Panc1 (cell line): ENCODE results near the gene SLX9. TPM values are rescaled to one million over a fixed set of nuclear protein-coding genes. Genes with fewer than 3 reads are reported as not detected.

Experiments
- ATAC-seq: fragments of 200-7000 bp; cut with Tn5 transposase; 2 replicates; pipeline ENCODE4 v1.9.1; 2020; ENCODE audit warnings: mild to moderate bottlenecking, moderate library complexity
- BruUV-seq: library from RNA; stranded (reverse); fragments of 400-500 nt; replicated peaks from 2 replicates; lab custom pipeline; 2021; lab: Mats Ljungman, UMichigan
- CTCF ChIA-PET: fragments of 300-600 bp; sonication (Branson Sonifier 250); formaldehyde crosslinking; loops from one replicate; lab custom pipeline; 2022; ENCODE audit warnings: antibody characterized with exemption; lab: Charles Lee
- POLR2A ChIA-PET: fragments of 300-600 bp; sonication (Branson Sonifier 250); formaldehyde crosslinking; loops from one replicate; lab custom pipeline; 2022; ENCODE audit warnings: antibody characterized with exemption; lab: Charles Lee
- DNase-seq: peaks from one replicate; pipeline ENCODE4 v3.0.0-alpha.2; 2010; ENCODE audit warnings: low read depth, low spot score
- H3K27ac ChIP-seq: 2 replicates; pipeline ENCODE4 v1.5.1; 2011; ENCODE audit warnings: mild to moderate bottlenecking, low read length, inconsistent platforms
- H3K27me3 ChIP-seq: fragments of 200-500 bp; sonication (Bioruptor generic); 2 replicates; pipeline ENCODE4 v1.6.0; 2014; ENCODE audit warnings: low read length, inconsistent platforms; ENCODE audit not compliant: control insufficient read depth, insufficient read depth
- H3K36me3 ChIP-seq: fragments of 200-500 bp; sonication (Bioruptor generic); 2 replicates; pipeline ENCODE4 v1.5.1; 2014; ENCODE audit warnings: inconsistent platforms, mild to moderate bottlenecking, low read length, moderate library complexity; ENCODE audit not compliant: control insufficient read depth, insufficient read depth
- H3K4me1 ChIP-seq: 2 replicates; pipeline ENCODE4 v1.5.1; 2011; ENCODE audit warnings: inconsistent platforms, mild to moderate bottlenecking, low read length, moderate library complexity; ENCODE audit not compliant: control insufficient read depth, insufficient read depth
- H3K4me3 ChIP-seq, 2 experiments: 2 replicates each; pipeline ENCODE4 v1.5.1; 2011 to 2012; ENCODE audit warnings: low read depth in 2 of 2, low read length in 2 of 2, mild to moderate bottlenecking in 2 of 2, inconsistent platforms in 1 of 2, moderate library complexity in 1 of 2
- H3K9me3 ChIP-seq: fragments of 200-500 bp; sonication (Bioruptor generic); 2 replicates; pipeline ENCODE4 v1.5.1; 2014; ENCODE audit warnings: low read depth, mild to moderate bottlenecking, inconsistent platforms, low read length, moderate library complexity; ENCODE audit not compliant: control insufficient read depth, insufficient read depth
- CTCF ChIP-seq: fragments of 450-650 bp; IDR thresholded peaks from 2 replicates; pipeline ENCODE4 v1.5.1; 2017; ENCODE audit warnings: mild to moderate bottlenecking
- POLR2AphosphoS5 ChIP-seq: IDR thresholded peaks from 2 replicates; pipeline ENCODE4 v1.6.1; 2012; ENCODE audit warnings: mild to moderate bottlenecking, low read depth, low read length, moderate library complexity
- SIN3A ChIP-seq: IDR thresholded peaks from 2 replicates; pipeline ENCODE4 v1.6.1; 2012; ENCODE audit warnings: low read depth, mild to moderate bottlenecking, low read length, moderate library complexity, borderline replicate concordance; ENCODE audit not compliant: insufficient read depth
- TCF7L2 ChIP-seq: IDR thresholded peaks from 2 replicates; pipeline ENCODE4 v1.6.1; 2011; ENCODE audit warnings: mild to moderate bottlenecking, low read depth, low read length, inconsistent platforms
- in situ Hi-C: cut with HindIII; loops from 2 replicates; pipeline ENCODE4 v1.10.0; 2016; ENCODE audit warnings: low sequenced_read_pairs, low pct_unique_long_range_greater_than_20kb
- intact Hi-C: fragments of 100-400 bp; cut with micrococcal nuclease; formaldehyde crosslinking; loops from one replicate; pipeline ENCODE4 v1.10.0; 2022; ENCODE audit not compliant: unreplicated experiment
- total RNA-seq: library from RNA; stranded (reverse); gene quantifications from one replicate; pipeline ENCODE4 v1.2.1, GENCODE V29; 2021; ENCODE audit not compliant: unreplicated experiment
- TF ChIP-seq, protein P1 (sequence below), 2 experiments: IDR thresholded peaks; 2 replicates each; pipeline ENCODE4 v1.6.1; 2011 to 2012; ENCODE audit warnings: low read depth in 2 of 2, control low read depth in 1 of 2, low read length in 1 of 2, mild to moderate bottlenecking in 1 of 2, moderate library complexity in 1 of 2; ENCODE audit not compliant: insufficient read depth in 1 of 2

SLX9 gene
- total RNA-seq, 1 experiment from 2014 or later, result 50.9 TPM

DNA sequence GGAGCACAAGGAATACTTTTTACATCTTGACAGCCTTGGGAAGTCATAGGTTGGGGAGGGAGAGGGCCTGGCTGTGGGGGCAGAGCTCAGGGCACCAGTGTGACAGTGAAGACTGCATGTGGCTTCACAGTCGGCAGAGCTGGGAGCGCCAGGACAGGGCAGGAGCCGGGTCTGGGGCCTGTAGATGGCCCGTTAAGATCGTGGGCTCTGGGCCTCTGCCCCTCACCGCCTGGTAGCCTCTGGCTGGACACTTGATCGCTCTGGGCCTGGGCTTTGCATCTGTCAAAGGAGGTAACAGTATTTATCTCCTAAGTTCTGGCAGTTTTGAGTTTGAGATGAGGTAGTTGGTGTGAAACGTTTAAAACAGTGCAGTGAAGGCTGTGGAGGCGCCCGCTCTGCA is 4.8 kb downstream of the SLX9 start:
- Histone ChIP-seq H3K4me3 (no peak overlapping the region), H3K27me3 (no peaks in the 10 kb centered on the region), H3K9me3 (no peaks in the 10 kb centered on the region), H3K27ac (no peak overlapping the region), H3K4me1 (peaks cover 37% of the 10 kb centered on the region), H3K36me3 (peaks cover 5% of the 10 kb centered on the region; the same call in 1 of the 2 replicates)
- DNase-seq (no peak), ATAC-seq (no peak)
- TF ChIP-seq POLR2AphosphoS5, result no peak
- no TSS peak for BruUV-seq
- intact Hi-C loops (no loop called here), in situ Hi-C loops (no loop called here)
- CTCF ChIA-PET, result no interaction called here
- POLR2A ChIA-PET, result interaction anchor here (0.5 kb wide), 1 partner anchor 17 kb away, joined by 3 read pairs; no protein-coding TSS in a partner anchor

GRCh38 chr21:44946254-44947041 is 6.6 kb downstream of the SLX9 start:
- CTCF ChIA-PET, result no interaction called here
- intact Hi-C loops (no loop called here), in situ Hi-C loops (no loop called here)
- no TSS peak for BruUV-seq
- POLR2A ChIA-PET, result no interaction called here
- Histone ChIP-seq H3K27ac (0 out of 2 replicates have a peak overlapping the region, but pooled peaks have one; percentile 48), H3K4me3 (no peak overlapping the region), H3K27me3 (no peaks in the 10 kb centered on the region), H3K36me3 (no peaks in the 10 kb centered on the region), H3K4me1 (peaks cover 37% of the 10 kb centered on the region), H3K9me3 (no peaks in the 10 kb centered on the region)
- no peak for DNase-seq
- ATAC-seq, result no peak
- no peak for TF ChIP-seq CTCF
- TF ChIP-seq, protein P1, sequence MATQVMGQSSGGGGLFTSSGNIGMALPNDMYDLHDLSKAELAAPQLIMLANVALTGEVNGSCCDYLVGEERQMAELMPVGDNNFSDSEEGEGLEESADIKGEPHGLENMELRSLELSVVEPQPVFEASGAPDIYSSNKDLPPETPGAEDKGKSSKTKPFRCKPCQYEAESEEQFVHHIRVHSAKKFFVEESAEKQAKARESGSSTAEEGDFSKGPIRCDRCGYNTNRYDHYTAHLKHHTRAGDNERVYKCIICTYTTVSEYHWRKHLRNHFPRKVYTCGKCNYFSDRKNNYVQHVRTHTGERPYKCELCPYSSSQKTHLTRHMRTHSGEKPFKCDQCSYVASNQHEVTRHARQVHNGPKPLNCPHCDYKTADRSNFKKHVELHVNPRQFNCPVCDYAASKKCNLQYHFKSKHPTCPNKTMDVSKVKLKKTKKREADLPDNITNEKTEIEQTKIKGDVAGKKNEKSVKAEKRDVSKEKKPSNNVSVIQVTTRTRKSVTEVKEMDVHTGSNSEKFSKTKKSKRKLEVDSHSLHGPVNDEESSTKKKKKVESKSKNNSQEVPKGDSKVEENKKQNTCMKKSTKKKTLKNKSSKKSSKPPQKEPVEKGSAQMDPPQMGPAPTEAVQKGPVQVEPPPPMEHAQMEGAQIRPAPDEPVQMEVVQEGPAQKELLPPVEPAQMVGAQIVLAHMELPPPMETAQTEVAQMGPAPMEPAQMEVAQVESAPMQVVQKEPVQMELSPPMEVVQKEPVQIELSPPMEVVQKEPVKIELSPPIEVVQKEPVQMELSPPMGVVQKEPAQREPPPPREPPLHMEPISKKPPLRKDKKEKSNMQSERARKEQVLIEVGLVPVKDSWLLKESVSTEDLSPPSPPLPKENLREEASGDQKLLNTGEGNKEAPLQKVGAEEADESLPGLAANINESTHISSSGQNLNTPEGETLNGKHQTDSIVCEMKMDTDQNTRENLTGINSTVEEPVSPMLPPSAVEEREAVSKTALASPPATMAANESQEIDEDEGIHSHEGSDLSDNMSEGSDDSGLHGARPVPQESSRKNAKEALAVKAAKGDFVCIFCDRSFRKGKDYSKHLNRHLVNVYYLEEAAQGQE (IDR thresholded peaks at IDR 0.05; ENCODE audit: insufficient read depth in 1 of 2, low read depth in 2 of 2, low read length in 1 of 2), result no peak
- TF ChIP-seq POLR2AphosphoS5, result no peak
- TF ChIP-seq TCF7L2, result no peak
- TF ChIP-seq SIN3A, result no peak
